ENCODE data around the gene HMGN3.
"Not testable (repeated sequence)": the region's sequence is repeated elsewhere in the genome, so short reads cannot be mapped to it uniquely, and the experiment has no call there.

The HMGN3 gene

DNA sequence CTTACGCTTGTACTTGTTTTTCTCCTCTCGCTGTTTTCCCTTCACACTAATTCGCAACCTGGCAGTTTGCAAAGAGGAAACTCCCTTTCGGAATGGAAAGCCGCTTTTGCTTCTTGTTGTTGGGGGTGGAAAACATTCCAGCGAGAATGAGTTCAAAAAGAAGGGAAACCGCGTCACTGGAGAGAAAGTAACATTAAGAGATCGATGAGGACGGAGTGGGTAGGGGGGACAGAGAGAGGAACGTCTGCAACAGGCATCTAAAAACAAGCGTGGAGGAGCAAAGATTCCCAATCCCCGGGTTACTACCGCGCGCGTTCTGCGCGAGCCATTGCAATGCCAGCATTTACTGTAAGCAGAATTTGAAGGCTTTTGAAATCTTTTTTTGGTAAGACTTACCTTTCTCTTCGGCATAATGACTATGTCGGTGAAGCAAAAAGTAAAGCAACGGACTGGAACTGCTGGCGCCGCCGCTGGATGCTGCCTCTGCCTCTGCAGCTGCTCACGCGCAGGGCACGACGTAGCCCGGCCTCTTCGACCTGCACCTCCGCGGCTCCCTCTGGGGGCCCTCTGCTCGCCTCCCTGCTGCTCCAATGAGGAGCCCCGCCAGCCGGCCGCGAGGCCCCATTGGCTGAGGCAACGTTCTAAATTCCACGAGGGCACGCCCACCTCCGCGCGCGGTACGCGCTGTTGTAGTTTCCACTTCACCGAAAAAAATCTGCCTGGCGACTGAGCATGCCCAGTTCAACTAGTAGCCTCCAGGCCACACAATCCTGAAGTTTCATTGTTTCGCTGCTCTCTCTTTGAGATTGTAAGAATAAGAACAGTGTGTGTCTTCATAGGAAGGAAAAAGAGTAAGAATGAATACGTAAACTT lies at the start of gene HMGN3:
HMGN3 (minus strand) TSS at position 533 of the 873 bp plus-strand sequence.
- DNase-seq = peak; percentile 95

DNA sequence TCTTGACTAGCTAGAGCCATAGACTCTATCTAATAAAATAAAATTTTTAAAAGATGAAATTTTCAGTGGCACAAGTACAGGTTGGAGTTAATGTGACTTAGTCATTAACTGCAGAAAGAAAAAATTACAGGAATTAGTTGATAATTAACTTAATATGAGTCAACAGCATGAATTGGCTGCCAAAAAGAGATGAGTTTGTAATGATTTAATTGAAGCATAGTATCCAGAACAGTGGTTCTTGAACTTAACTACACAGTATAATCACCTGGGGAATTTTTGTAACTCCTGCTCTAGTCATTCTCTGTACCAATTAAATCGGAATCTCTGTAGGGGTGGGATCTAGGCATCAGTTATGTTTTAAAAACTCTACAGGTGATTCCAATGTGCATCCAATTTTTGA lies 46.3 kb upstream of the HMGN3 start:
- DNase-seq = no peak

GRCh38 chr6:79277109-79277508 lies 42.6 kb upstream of the HMGN3 start:
- no peak for DNase-seq

DNA sequence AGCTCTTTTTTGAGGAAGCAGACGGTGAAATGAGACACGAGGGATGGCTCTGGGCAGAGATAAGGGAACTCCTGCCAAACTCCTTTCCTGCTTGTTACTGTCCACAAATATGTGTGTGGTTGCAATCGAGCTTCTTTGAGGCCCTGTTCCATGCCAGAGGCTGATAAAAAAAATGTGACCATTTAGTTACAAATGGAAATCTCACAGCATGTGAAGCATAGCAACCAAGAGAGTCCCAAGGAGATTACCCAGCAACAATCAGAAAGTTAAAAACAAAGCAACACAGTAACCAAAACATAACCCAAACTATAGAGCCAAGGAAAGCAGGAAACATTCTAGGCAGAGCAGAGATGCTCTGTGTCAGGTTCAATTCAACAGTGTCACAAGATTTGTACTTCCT lies 35.4 kb upstream of the HMGN3 start:
- no peak for DNase-seq

- no peak for DNase-seq
These were observed 32.6 kb upstream of the HMGN3 start for GRCh38 chr6:79267128-79267527.

DNA sequence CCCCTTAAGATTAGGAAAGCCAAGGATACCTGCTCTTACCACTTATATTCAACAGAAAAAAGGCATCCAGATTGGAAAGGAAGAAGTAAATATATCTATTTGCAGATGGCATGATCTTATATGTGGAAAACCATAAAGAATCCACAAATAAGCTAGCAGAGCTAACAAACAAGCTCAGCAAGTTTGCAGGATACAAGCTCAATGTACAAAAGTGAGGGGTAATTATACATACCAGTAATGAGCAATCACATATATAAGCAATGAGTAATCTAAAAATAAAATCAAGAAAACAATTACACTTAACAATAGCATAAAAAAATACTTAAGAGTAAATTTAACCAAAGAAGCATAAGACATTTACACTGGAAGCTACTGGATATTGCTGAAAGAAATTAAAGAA lies 31.6 kb upstream of the HMGN3 start:
- DNase-seq = no peak

DNA sequence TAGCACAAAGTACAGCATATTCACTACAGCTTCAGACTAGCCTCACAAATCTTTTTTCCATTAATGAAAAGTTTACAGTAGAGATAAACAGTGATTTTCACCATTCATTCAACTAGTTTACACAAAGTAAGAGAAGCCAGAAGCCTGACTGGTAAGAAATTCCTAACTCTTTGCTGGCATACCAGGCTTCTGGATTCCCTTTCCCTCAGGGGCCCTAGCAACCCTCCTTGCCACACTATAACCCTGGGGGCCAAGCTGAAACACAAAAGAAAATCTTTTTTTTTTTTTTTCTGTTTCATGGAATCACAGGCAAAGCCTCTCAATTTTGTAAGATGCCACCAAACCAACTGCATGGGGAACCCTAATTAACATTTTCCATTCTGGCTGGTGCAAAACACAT lies 28.9 kb upstream of the HMGN3 start:
- DNase-seq = no peak

DNA sequence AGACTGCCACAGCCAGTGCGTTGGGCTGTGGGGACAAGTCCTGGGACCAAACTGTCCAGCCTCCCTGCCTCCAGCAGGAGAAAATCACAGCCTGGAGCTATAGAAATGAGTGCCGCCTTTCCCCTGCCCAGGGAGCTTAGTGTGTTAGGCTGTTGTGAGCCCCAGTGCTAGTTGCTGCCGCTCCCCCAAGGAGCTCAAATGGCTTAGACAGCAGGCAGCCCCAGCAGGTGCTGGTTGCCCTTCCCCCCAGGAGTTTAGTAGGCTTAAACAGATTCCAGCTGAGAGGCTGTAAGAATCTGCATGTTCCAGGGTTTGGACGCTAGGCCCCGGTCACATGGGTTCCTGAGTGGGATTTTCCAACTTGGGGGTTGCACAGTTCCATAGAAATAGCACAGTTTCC lies 27.2 kb upstream of the HMGN3 start:
- no peak for DNase-seq

- no peak for DNase-seq
These were observed 26.3 kb upstream of the HMGN3 start for GRCh38 chr6:79260772-79261171.

GRCh38 chr6:79257381-79258205 lies 23.1 kb upstream of the HMGN3 start:
- DNase-seq = no peak

GRCh38 chr6:79256770-79257169 lies 22.3 kb upstream of the HMGN3 start:
- not testable (repeated sequence) for DNase-seq

DNA sequence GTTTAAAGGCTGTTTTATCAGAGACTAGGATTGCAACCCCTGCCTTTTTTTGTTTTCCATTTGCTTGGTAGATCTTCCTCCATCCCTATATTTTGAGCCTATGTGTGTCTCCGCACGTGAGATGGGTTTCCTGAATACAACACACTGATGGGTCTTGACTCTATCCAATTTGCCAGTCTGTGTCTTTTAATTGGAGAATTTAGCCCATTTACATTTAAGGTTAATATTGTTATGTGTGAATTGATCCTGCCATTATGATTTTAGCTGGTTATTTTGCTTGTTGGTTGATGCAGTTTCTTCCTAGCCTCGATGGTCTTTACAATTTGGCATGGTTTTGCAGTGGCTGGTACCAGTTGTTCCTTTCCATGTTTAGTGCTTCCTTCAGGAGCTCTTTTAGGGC lies 20.6 kb upstream of the HMGN3 start:
- DNase-seq = not testable (repeated sequence)

DNA sequence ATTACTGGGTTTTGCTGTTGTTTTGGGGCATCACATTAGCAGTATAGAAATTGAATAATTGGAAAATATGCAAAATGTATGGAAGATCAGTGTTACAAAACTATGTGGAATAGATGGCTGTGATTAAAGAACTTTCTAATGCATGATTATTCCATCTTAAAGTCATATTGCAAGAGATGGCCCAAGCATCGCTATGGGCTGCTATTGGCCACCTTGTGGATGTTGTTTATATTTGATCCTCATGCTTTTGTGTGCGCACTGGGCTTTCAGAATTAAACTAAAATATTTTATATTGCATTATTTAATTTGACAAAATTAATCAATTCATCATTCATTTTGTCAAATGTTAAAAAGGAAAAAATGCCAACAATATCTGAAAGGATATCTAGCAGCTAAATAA lies 16.1 kb upstream of the HMGN3 start:
- DNase-seq = no peak

- DNase-seq = peak; percentile 22
These were observed 15.6 kb upstream of the HMGN3 start for GRCh38 chr6:79250107-79250514.

GRCh38 chr6:79249136-79249535 lies 14.7 kb upstream of the HMGN3 start:
- DNase-seq = no peak

DNA sequence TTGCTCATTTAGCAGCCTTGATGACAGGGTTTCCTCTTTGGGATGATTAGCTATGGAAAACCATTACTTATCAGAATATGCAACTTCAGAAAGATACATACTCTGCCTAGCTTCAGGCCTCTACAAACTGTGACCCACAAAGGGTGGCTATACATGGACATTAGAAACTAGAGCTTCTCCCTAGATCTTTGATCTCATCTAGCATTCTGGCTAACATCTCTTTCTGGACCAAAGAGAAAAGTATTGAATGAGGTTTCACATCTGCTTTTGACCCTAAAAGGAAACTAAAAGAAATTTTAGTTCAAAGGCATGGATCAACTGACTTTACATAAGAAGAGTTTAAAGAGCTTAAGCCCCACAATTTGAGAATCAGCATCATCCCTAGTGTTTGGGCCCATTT lies 12.4 kb upstream of the HMGN3 start:
- DNase-seq = no peak

- DNase-seq = no peak
These were observed 6.7 kb upstream of the HMGN3 start for GRCh38 chr6:79241228-79241627.

DNA sequence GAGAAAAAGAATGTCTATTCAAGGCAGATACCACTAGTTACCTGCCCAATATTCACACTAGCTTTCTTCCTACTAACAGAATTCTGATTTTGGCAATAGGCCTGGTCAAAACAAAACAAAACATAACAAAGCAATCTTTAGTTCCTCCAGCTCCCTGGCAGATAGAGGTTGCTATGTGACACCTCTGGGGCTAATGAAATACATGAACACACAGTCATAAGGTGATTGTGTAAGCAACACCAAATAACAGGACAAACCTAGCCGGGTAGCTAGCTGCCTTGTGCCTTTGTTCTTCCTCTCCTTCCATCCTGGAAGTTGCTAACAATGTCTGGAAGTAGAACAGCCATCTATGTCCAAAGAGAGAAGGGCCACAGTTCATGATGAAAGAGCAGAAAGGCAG lies 6.0 kb upstream of the HMGN3 start:
- DNase-seq = no peak

GRCh38 chr6:79239536-79240168 lies 5.2 kb upstream of the HMGN3 start:
- no peak for DNase-seq

DNA sequence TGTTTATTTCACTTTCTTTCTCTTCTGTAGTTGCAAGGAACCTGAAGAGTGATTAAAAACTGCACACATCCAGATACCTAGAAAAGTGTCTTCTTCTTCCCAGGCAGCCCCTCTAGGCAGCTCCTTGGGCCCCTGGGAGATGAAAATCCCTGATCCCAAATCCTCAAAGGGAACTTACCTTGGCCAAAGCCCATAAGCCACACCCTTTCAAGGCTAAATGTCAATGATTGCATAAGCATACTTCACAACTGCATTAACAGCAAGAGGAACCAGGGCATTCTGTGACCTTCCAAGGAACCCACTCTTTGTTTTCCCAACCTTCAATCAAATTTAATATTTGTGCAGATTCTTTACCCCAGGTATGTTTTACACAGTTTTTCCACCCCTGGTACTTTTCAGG lies 4.4 kb upstream of the HMGN3 start:
- DNase-seq = no peak

- DNase-seq = no peak
These were observed 2.2 kb upstream of the HMGN3 start for GRCh38 chr6:79236711-79237110.

- DNase-seq = peak; percentile 65
These were observed 802 bp downstream of the HMGN3 start for GRCh38 chr6:79233611-79234149.
